Prostate gland (tissue), 2 donors: ENCODE measurements around the gene DAAM1.

Experiments used
- CTCF ChIP-seq, 4 experiments: fragments of 200-600 bp in 2 of 4; fragments of 450-650 bp in 2 of 4; sonication (generic) in 2 of 4; IDR thresholded peaks; 1 replicate in 3 of 4; 2 replicates in 1 of 4; pipeline ENCODE4 v1.5.1; 2016 to 2019; ENCODE audit warnings: antibody characterized with exemption in 4 of 4, mild to moderate bottlenecking in 2 of 4, moderate library complexity in 2 of 4
- POLR2A ChIP-seq: fragments of 450-650 bp; IDR thresholded peaks from one replicate; pipeline ENCODE4 v1.6.1; 2016; ENCODE audit warnings: antibody characterized with exemption, mild to moderate bottlenecking
- POLR2AphosphoS5 ChIP-seq: sonication (generic); formaldehyde crosslinking; IDR thresholded peaks from one replicate; pipeline ENCODE4 v1.6.1; 2017; ENCODE audit warnings: antibody characterized with exemption

- TF ChIP-seq CTCF (IDR thresholded peaks at IDR 0.05) (no peak), POLR2AphosphoS5 (no peak), POLR2A (no peak)
Measured at GRCh38 chr14:59415836-59416602, 227.6 kb downstream of the DAAM1 start.
